ENCODE data around the gene TES.

TES gene

DNA sequence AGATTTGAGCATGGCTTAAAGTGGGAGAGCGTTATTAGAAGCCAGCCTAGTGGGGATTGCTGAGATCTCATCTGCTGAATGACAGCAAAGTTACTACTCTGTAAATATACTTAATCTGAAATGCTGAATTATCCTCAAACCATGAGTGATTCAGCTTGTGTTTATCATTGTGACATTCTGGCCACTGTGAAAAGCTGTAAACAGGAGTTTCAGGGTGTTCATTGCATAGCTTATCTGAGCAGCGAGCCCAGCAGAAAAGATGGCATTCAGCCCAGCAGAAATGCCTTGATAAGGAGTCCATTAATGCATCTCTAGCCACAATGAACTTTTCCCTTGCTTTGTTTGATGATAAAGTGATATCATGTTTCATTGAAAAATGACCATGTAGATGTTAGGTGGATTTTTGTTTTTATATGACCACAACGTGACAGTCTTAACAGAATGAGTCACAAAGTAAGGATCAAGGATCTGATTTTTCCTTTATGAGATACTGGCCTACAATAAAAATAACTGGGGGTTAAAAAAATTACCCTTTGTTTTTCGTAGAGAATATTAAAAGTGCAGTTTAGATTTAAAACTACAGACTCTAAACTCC is 7.8 kb downstream of the TES start:
- no peak overlapping the region for H3K4me3 ChIP-seq (ENCODE audit: low read length)
- peak; percentile 41 for DNase-seq (ENCODE audit: low read depth)
- TF ChIP-seq, protein P1, sequence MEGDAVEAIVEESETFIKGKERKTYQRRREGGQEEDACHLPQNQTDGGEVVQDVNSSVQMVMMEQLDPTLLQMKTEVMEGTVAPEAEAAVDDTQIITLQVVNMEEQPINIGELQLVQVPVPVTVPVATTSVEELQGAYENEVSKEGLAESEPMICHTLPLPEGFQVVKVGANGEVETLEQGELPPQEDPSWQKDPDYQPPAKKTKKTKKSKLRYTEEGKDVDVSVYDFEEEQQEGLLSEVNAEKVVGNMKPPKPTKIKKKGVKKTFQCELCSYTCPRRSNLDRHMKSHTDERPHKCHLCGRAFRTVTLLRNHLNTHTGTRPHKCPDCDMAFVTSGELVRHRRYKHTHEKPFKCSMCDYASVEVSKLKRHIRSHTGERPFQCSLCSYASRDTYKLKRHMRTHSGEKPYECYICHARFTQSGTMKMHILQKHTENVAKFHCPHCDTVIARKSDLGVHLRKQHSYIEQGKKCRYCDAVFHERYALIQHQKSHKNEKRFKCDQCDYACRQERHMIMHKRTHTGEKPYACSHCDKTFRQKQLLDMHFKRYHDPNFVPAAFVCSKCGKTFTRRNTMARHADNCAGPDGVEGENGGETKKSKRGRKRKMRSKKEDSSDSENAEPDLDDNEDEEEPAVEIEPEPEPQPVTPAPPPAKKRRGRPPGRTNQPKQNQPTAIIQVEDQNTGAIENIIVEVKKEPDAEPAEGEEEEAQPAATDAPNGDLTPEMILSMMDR (IDR thresholded peaks at IDR 0.05; ENCODE audit: insufficient read depth, low read depth, low read length, missing control alignments), result no peak

DNA sequence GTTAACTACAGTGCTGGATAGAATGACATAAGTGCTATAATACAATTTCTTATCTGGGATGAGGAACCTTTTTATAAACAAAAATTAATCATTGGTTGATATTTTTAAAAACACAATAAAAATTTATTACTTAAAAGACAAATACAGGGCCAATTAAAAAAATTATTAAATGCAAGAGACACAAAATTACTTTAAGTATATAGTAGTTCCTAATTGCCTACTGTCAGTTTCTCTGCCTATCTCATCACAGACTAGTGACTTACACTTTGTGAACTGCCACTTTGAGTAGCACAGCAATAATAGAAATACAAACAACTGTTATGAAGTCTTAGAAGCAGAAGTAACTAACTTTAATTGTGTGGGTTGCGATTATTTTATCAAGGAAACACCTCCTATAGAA is 8.4 kb downstream of the TES start:
- TF ChIP-seq, protein P1 (IDR thresholded peaks at IDR 0.05; ENCODE audit: insufficient read depth, low read depth, low read length, missing control alignments), result no peak
- DNase-seq (ENCODE audit: low read depth), result no peak
- no peak overlapping the region for H3K4me3 ChIP-seq (ENCODE audit: low read length)

DNA sequence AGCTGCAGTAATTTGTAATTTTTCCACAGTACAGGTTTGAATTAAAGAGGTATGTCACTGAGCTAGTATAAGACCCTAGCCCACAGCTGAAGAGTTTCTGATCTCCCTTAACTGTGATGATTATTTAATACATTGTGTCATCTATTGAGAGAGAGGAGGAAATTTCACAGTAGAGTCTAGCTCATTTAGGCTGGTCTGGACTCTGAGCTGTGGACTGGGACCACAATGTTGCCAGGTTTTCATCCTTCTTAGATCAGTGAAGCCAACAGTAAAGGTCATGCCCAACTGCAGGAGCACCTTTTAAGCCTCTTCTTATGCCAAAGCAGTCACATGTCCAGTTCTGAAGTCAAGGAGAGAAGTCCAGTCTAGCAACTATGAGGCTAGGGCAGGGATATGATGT is 8.9 kb downstream of the TES start:
- DNase-seq (ENCODE audit: low read depth), result no peak
- H3K4me3 ChIP-seq (ENCODE audit: low read length), result no peak overlapping the region
- TF ChIP-seq, protein P1 (IDR thresholded peaks at IDR 0.05; ENCODE audit: insufficient read depth, low read depth, low read length, missing control alignments), result no peak

DNA sequence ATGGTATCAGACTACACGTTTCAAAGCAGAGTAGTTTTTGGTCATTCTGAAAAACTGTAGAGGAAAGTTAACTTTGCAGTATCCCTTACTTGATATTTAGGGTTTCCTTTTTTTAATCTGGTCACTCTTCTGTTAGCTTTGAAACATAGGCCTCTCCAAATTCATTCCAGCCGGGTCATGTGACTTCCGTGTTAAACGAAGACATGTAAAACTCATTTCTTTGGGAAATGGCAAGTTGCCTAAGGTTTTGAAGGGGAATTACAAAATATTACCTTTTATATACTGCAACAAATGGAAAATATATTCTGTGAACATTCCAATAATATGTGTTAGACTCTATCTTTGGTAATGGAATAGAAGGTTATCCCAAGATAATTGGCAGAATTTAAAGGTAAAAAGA is 9.5 kb downstream of the TES start:
- DNase-seq (ENCODE audit: low read depth), result no peak
- TF ChIP-seq, protein P1 (IDR thresholded peaks at IDR 0.05; ENCODE audit: insufficient read depth, low read depth, low read length, missing control alignments), result no peak
- H3K4me3 ChIP-seq (ENCODE audit: low read length), result no peak overlapping the region

DNA sequence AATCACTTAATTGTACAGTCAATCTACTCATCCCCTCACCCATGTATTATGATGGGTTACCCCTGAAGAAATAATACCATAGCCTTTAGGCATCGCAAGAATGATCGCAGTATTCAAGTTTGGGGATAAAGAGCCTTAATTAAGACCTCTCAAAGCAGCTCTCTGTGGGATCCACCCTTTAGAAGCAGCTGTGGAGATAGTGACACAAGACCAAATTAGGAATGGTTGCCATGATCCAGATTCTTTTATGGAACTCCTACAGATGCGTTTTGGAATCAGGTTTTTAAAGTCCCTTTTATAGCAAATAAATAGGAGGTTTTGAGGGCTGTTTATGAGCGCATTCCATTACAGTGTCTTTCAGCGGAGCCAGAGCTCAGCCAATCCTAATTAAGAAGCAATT is 12.2 kb downstream of the TES start:
- no peak overlapping the region for H3K4me3 ChIP-seq (ENCODE audit: low read length)
- TF ChIP-seq, protein P1 (IDR thresholded peaks at IDR 0.05; ENCODE audit: insufficient read depth, low read depth, low read length, missing control alignments), result no peak
- no peak for DNase-seq (ENCODE audit: low read depth)

DNA sequence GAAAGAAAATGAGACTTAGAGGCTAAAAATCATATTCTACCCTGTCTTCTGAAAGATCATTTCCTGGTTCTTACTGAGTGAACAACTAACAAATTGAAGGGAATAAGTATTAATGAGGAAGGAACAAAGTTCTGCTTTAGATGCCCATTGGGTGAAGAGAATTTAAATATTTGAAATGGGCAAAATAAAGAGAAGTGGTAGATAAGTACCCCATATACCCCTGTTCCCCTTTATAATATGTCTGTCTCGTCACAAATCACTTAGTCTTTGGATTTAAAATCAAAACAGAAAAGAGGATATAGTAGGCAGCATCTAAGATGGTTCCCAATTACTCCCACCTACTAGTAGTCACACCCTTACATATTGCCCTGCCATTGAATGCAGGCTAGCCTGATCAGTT is 13.2 kb downstream of the TES start:
- no peak for DNase-seq (ENCODE audit: low read depth)
- TF ChIP-seq, protein P1 (IDR thresholded peaks at IDR 0.05; ENCODE audit: insufficient read depth, low read depth, low read length, missing control alignments), result no peak
- no peak overlapping the region for H3K4me3 ChIP-seq (ENCODE audit: low read length)

DNA sequence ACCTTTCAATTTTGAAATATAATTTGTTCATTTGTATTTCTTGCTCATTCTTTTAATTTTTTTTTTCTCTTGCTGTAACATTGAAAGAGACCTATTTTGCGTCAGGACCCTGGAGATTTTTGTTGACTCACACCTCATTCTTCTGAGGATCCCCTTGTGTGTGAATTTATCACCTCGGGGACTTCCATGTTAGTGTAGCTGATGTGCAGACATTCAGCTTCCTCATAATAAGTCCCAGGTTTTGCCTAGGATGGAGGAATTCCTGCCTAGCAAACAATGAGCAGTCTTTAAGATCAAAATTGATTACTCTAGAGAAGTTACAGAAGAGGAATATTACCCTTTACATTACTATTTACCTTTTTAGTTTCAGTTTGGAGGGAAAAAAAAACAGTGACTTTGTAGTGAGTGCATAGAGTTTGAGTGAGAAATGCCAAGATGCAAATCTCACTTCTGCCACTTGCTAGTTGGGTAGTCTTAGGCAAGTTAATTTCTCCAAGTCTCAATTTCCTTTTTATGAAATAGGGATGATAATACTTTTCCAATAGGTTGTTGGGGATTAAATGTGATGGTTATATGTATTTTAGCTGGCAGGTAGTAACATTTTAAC is 14.3 kb downstream of the TES start:
- TF ChIP-seq, protein P1 (IDR thresholded peaks at IDR 0.05; ENCODE audit: insufficient read depth, low read depth, low read length, missing control alignments), result no peak
- H3K4me3 ChIP-seq (ENCODE audit: low read length), result no peak overlapping the region
- no peak for DNase-seq (ENCODE audit: low read depth)
